GM19099 (cell line): ENCODE measurements around the gene SLC12A7.

Experiments used
- POLR2A ChIP-seq: IDR thresholded peaks from 3 replicates; pipeline ENCODE4 v1.6.1; 2011; ENCODE audit warnings: low read depth; ENCODE audit not compliant: insufficient read length; ENCODE audit errors: extremely low read depth

SLC12A7 gene

GRCh38 chr5:1133510-1134201 is 21.8 kb upstream of the SLC12A7 start:
- TF ChIP-seq POLR2A = peak; percentile 46

- TF ChIP-seq POLR2A = no peak
Measured at GRCh38 chr5:1133108-1133507, 21.2 kb upstream of the SLC12A7 start.

GRCh38 chr5:1132570-1132969 is 20.7 kb upstream of the SLC12A7 start:
- TF ChIP-seq POLR2A = no peak

- TF ChIP-seq POLR2A = no peak
Measured at GRCh38 chr5:1131726-1132125, 19.9 kb upstream of the SLC12A7 start.

GRCh38 chr5:1131191-1131621 is 19.3 kb upstream of the SLC12A7 start:
- no peak for TF ChIP-seq POLR2A

- TF ChIP-seq POLR2A = peak; percentile 46
Measured at GRCh38 chr5:1130218-1130946, 18.5 kb upstream of the SLC12A7 start.

- TF ChIP-seq POLR2A = no peak
Measured at GRCh38 chr5:1129711-1130055, 17.8 kb upstream of the SLC12A7 start.

- no peak for TF ChIP-seq POLR2A
Measured at GRCh38 chr5:1128977-1129710, 17.3 kb upstream of the SLC12A7 start.

GRCh38 chr5:1127959-1128785 is 16.3 kb upstream of the SLC12A7 start:
- no peak for TF ChIP-seq POLR2A

- no peak for TF ChIP-seq POLR2A
Measured at GRCh38 chr5:1125030-1125357, 13.1 kb upstream of the SLC12A7 start.

- no peak for TF ChIP-seq POLR2A
Measured at GRCh38 chr5:1124205-1125029, 12.6 kb upstream of the SLC12A7 start.

- TF ChIP-seq POLR2A = no peak
Measured at GRCh38 chr5:1123418-1124147, 11.7 kb upstream of the SLC12A7 start.

GRCh38 chr5:1122511-1123294 is 10.8 kb upstream of the SLC12A7 start:
- TF ChIP-seq POLR2A = no peak
